SK-N-SH (cell line): Measurements from ENCODE around the gene SLC16A13.

Experiments used
- CTCF ChIP-seq: fragments of 200-600 bp; sonication (generic); IDR thresholded peaks from 2 replicates; pipeline ENCODE4 v1.6.1; 2017; ENCODE audit warnings: antibody characterized with exemption, mild to moderate bottlenecking, moderate library complexity
- FOXJ3 ChIP-seq: sonication (generic); formaldehyde crosslinking; IDR thresholded peaks from 2 replicates; pipeline ENCODE4 v1.5.1; 2020; ENCODE audit warnings: mild to moderate bottlenecking, missing genetic modification reagents
- FOXM1 ChIP-seq: IDR thresholded peaks from 2 replicates; pipeline ENCODE4 v1.4.0; 2012; ENCODE audit warnings: low read depth, mild to moderate bottlenecking
- NFIC ChIP-seq: IDR thresholded peaks from 2 replicates; pipeline ENCODE4 v1.4.0; 2012; ENCODE audit warnings: borderline replicate concordance
- RCOR1 ChIP-seq: fragments of 150-350 bp; IDR thresholded peaks from 2 replicates; pipeline ENCODE4 v1.6.1; 2017; ENCODE audit warnings: antibody characterized with exemption, low read length

DNA sequence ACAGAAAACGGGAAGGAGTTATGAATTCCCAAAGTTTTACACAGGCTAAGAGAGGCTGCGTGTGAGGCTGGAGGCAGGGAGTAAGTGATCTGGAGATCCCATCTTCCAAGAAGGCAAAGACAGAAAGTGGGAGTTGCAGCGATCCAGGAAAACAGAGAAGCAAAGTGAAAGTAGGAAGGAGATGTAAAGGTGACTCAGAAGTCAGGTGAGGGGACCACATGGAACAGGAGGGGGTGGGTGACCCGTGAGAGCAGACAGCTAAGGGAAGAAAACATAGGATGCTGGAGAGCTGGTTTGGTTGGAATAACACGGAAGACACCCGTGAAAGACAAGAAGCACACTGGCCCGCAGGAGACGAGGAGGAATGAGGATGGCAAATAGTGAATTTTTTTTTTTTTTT, 38.6 kb upstream of the SLC16A13 start:
- TF ChIP-seq CTCF (no peak), NFIC (no peak), FOXJ3 (CRISPR knock-in tag) (no peak), RCOR1 (no peak), FOXM1 (no peak)
